GM18520 (cell line): ENCODE results near the gene ANKRD55.
"Not testable (repeated sequence)": the region's sequence is repeated elsewhere in the genome, so short reads cannot be mapped to it uniquely, and the experiment has no call there.

ENCODE experiments used
- ATAC-seq: cut with Tn5 transposase; IDR thresholded peaks from one replicate; pipeline ENCODE4 v1.9.1; 2021; ENCODE audit not compliant: unreplicated experiment

ANKRD55 gene

DNA sequence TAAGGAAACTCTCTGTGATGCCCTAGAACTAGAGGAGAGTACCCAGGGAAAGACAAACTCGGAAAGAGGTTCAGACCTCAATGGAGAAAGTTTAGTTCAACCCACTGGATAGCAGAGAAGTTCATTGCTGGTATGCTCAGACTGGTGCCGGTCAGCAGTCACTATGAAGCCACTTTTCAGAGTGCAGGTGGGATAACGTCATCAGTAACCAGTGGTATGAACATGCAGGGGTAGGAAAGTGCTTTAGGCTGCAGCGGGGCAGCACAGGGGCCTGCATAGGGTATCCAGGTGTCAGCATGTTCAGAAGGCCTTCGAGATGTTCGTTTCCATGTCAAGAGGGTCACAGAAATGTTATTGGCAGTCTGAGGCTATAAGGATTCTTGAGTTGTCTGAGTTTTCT, 20.8 kb upstream of the ANKRD55 start:
- no peak for ATAC-seq

DNA sequence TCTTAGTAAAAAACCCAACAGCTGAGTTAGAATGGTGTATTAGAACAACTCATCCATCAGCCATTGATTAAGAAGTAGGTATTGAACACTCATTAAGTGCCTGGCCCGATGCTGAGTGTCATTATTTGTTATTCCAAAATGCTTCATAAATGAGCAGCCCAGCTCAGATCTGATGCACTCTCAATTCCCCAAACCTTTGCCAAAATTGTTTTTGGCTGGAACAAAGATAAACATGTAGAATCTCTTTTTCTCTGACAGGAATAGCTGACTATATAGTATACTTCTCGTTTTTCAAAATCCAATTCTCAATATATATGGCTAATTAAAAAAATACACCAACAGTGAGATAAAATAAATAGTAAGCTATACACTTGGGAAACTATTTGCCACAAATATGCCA, 20.0 kb upstream of the ANKRD55 start:
- no peak for ATAC-seq

GRCh38 chr5:56251918-56252553, 18.9 kb upstream of the ANKRD55 start:
- no peak for ATAC-seq

DNA sequence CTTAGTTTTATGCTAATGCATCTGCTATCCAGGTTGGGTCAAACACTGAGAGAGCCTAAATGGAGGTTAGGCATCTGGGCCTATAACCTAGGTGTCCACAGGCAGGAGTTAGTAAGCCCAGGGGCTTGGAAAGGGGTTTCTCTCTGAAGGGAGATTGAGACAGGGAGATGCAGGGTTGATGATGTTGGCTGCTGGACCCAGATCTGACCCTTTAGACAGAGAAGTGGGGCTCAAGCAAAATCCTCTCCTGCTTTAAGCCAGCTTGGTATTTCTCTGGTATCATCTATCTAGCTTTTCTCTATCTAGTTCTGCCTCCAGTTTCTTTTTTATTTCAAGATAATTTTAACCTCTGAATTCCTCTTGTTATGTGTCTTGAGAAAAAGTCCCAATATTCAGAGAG, 18.3 kb upstream of the ANKRD55 start:
- no peak for ATAC-seq

- ATAC-seq: no peak
Measured at GRCh38 chr5:56250011-56250410, 16.9 kb upstream of the ANKRD55 start.

GRCh38 chr5:56249085-56249484, 16.0 kb upstream of the ANKRD55 start:
- not testable (repeated sequence) for ATAC-seq

- ATAC-seq: no peak
Measured at GRCh38 chr5:56247592-56247991, 14.5 kb upstream of the ANKRD55 start.

GRCh38 chr5:56246769-56247168, 13.6 kb upstream of the ANKRD55 start:
- ATAC-seq: no peak

DNA sequence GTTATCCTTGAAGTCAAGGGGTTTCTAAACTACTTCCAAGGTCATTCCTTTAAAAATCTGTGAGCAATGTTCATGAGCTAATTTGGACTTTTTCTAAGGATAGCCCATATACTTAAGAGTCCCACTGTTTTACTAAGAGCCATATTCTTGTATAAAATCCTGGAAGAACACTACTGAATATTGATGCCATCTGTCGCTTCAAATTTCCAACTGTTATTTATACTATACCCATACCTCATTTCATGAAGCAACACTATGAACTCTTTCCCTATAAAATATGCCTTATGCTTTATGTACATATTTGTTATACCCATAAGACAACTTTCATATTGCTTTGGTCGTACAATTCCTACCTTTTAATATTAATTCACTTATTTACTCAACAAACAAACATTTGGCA, 12.4 kb upstream of the ANKRD55 start:
- no peak for ATAC-seq

- ATAC-seq: no peak
Measured at GRCh38 chr5:56244627-56245026, 11.5 kb upstream of the ANKRD55 start.

DNA sequence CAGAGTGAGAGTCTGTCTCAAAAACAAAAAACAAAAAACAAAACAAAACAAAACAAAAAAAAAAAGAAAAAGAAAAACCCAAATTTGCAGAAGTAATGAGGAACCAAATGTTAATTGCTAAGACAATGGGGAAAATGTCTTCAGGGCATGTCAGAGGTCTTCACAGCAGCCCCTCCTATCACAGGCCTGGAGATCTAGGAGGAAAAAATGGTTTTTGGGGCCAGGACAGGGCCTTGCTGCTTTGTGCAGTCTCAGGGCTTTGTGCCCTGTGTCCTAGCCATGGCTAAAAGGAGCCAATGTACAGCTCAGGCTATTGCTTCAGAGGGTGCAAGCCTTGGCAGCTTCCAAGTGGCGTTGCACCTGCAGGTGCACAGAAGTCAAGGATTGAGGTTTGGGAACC, 9.1 kb upstream of the ANKRD55 start:
- not testable (repeated sequence) for ATAC-seq

GRCh38 chr5:56232538-56232937, 592 bp downstream of the ANKRD55 start:
- ATAC-seq: no peak

GRCh38 chr5:56230576-56230975, 2.6 kb downstream of the ANKRD55 start:
- no peak for ATAC-seq

GRCh38 chr5:56229111-56229510, 4.0 kb downstream of the ANKRD55 start:
- ATAC-seq: no peak

DNA sequence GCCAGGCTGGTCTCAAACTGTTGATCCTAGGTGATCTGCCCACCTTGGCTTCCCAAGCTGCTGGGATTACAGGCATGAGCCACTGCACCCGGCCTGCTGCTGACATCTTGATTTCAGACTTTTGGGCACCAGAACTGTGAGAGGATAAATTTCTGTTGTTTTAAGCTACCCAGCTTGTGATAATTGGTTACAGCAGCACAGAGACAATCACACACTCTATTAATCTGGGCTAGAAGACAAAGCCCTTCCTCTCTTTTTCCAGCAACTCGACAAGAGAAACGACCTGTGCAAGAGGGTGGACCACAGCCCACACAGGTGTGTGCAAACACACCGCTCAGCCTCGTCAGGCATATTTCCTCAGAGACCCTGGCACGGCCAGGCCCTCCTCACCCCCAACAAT, 4.5 kb downstream of the ANKRD55 start:
- ATAC-seq: no peak

DNA sequence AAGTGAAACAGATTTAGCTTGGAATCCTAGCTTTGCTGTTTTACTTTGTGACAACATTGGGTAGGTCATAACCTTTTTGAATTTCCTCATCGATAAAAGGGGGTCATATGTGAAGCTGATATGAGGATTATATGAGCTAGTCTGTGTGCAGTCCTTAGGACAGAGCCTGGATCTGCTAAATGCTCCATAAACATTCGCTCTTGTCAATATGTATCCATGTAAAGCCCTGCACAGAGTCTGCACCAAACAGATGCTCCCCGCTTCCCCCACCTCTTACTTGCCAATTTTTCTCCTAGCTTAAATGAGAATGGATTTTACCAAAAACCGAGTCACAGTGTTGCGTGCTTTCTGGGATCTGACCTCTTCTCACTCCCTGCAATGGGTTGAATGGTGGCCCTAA, 5.4 kb downstream of the ANKRD55 start:
- ATAC-seq: no peak

GRCh38 chr5:56223298-56223697, 9.8 kb downstream of the ANKRD55 start:
- not testable (repeated sequence) for ATAC-seq

- not testable (repeated sequence) for ATAC-seq
Measured at GRCh38 chr5:56221601-56222000, 11.5 kb downstream of the ANKRD55 start.

- no peak for ATAC-seq
Measured at GRCh38 chr5:56215019-56215830, 17.9 kb downstream of the ANKRD55 start.

DNA sequence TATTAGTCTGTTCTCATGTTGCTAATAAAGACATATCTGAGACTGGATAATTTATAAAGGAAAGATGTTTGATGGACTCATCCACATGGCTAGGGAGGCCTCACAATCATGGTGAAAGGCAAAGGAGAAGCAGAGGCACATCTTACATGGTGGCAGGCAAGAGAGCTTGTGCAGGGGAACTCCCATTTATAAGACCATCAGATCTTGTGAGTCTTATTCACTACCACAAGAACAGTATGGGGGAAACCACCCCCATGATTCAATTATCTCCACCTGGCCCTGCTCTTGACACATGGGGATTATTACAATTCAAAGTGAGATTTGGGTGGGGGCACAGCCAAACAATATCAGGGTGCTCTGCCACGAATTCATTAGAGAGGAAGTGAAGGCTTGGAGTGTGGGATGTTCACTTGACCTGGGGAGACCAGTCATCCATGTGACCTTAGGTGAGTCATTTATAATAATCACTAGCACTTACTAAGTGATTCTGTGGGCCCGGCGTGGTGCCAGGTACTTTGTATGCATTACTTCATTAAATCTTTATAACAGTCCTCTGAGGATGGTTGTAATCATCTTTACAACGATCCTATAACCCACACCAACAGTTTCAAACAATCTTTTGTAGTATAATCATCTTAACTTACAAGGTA, 19.1 kb downstream of the ANKRD55 start:
- not testable (repeated sequence) for ATAC-seq

GRCh38 chr5:56212130-56212879, 20.8 kb downstream of the ANKRD55 start:
- no peak for ATAC-seq
